ENCODE measurements around the gene RPTN.

DNA sequence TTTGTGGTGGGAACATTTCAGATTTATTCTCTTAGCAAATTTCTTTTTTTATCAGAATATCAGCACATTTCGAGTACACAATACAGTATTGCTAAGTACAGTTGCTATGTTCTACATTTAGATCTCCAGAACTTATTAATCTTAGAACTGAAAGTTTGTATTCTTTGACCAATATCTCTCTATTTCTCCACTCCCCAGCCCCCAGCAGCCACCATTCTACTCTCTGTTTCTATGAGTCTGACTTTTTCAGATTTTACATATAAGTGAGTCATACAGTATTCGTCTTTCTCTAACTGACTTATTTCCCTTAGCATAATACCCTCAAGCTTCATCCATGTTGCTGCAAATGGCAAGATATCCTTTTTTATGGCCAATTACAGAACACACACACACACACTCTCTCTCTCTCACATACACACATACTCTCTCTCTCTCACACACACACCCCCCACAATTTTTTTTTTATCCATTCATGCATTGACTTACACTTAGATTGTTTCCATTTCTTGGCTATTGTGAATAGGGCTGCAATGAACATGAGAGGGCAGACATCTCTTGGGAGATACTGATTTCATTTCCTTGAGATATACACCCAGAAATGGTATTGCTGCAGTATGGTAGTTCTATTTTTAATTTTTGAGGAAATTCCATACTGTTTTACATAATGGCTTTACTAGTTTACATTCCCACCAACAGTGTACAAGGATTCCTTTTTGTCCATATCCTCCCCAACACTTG lies 15.7 kb downstream of the RPTN start:
- TF ChIP-seq, protein P1, sequence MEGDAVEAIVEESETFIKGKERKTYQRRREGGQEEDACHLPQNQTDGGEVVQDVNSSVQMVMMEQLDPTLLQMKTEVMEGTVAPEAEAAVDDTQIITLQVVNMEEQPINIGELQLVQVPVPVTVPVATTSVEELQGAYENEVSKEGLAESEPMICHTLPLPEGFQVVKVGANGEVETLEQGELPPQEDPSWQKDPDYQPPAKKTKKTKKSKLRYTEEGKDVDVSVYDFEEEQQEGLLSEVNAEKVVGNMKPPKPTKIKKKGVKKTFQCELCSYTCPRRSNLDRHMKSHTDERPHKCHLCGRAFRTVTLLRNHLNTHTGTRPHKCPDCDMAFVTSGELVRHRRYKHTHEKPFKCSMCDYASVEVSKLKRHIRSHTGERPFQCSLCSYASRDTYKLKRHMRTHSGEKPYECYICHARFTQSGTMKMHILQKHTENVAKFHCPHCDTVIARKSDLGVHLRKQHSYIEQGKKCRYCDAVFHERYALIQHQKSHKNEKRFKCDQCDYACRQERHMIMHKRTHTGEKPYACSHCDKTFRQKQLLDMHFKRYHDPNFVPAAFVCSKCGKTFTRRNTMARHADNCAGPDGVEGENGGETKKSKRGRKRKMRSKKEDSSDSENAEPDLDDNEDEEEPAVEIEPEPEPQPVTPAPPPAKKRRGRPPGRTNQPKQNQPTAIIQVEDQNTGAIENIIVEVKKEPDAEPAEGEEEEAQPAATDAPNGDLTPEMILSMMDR (IDR thresholded peaks at IDR 0.05): no peak
- no peak for TF ChIP-seq POLR2A (IDR thresholded peaks at IDR 0.05)

All from breast epithelium (tissue), 3 donors.